Stimulated activated CD8-positive, alpha-beta memory T cell treated with anti-CD3 and anti-CD28 coated beads, Interleukin-12 subunit alpha, Interleukin-12 subunit beta, amount 100 ng/mL, for 24 hours (primary cell): Measurements from ENCODE around the gene HOXA1.

Experiments used
- DNase-seq: peaks from one replicate; pipeline ENCODE4 v3.0.0-alpha.2; 2020; ENCODE audit errors: extremely low read depth

HOXA1 gene

GRCh38 chr7:27092819-27093110 lies 3.0 kb downstream of the HOXA1 start:
- DNase-seq = no peak

DNA sequence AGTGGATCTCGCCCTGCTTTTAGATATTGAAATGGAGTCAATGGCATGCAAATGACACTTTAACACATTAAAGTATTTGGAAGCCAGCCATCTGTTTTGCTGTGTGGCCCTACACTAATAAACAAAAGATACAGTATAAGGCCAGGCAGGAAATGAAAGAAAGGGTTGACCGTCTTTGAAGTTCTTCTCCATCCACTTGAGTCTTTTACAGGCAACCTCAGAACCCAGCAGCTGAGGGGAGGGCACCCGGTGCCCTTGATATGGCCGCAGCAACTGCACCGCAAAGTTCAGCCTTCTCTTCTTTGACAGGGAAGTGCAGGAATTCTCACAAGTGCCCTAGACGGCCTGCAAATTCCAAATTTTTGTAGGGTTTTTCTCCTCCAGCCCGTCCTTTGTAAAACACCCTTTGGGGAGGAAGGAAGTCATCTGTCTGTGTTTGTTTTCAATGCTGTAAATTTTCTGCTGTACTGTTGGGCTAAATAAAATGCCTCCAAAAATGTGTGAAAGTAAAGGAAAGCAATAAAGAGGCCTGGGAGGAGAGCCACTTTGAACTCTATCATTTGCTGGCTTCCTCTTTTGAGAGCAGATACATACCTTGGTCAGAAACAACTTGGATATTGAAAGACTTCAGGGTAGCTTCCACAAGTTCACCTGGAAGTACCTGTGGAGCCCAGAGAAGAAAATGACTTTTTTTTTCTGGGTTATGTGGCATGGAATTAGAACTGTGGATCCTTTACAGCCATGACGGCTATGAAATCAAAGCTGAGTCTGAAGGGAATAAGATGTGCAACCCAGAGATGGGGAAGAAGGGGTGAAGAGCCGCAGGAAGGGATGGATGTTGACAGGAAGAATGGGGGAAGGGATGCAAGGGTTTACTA lies 3.6 kb downstream of the HOXA1 start:
- DNase-seq = no peak

DNA sequence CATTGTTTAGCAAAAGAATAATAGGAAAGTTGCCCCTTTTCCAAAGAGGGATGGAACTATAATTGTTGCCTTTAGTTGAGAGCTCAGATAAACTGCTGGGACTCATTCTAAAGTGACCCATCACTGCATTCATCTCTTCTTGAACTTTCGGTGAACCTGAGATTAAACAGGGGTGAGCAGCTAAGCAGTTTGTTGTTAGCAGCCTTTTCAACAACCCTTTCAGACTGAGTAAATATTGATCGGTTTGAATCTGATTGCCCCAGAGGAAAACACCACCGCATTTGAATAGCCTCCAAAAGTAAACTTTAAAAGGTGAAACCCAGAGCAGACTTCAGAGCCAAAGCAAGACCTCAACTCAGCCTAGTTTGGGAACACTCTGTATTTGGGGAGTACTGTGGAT lies 4.7 kb downstream of the HOXA1 start:
- DNase-seq = no peak

- DNase-seq = no peak
These were observed 7.5 kb downstream of the HOXA1 start for GRCh38 chr7:27088002-27088922.

DNA sequence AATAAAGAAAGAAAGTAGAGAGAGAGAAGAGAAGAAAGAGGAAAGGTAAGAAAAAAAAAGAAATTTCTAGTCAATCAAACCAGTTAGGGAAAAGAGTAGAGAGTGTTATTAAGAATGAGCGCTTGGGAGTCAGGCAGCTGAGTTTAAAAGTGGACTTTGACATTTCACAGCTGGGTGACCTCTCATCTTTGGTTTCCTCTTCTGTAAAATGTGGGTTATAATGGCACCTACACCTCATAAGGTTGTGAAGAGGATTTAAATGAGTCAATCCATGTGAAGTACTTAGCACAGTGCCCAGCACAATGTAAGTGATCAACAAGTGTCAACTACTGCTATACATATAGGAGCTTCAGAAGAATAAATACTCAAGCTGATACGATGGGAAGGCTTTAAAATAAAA lies 12.2 kb downstream of the HOXA1 start:
- DNase-seq = no peak

DNA sequence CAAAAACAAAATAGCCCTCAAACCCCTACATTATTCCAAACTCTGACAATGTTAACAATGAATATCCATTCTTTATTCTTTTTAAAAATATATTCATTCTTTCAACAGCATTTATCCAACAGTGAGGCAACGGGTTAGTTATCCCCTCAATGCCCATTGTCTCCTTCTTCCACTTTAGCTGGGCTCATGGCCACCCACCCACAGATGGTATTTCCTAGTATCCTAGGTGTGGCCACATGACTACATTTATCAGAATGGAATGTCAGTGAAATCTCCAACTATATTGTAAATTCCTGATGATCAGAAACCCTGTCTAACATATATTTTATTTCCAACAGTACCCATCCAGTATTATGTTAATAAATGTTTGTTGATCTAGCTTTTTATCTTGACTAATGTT lies 13.6 kb downstream of the HOXA1 start:
- no peak for DNase-seq

DNA sequence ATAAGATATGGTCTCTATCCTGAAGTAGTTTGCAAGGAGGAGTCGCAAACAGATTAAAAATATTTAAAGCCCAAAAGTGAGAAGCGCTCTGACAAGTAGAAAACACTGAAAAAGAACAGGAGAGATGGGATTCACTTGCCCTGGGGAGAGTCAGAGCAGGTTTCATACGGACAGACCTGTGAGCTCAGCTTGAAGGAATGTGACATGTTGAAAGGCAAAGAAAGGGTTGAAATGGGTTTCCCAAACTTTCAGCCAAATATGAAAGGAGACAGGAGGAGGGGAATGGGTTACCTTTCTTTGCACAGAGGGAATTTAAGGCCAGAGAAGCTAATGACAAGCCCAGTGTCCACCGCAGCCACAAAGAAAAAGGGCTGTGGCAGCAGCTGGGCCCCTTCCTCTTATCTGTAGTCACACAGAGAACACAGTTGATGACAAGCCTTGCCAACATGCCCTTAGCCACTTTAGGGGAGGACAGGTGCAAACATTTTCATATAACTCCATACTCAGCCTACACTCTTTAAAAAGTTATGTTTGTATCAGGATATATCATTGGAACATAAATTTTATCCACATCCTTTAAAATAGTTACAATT lies 14.9 kb downstream of the HOXA1 start:
- no peak for DNase-seq

GRCh38 chr7:27079234-27079975 lies 16.4 kb downstream of the HOXA1 start:
- no peak for DNase-seq

- no peak for DNase-seq
These were observed 17.1 kb downstream of the HOXA1 start for GRCh38 chr7:27078616-27079233.

GRCh38 chr7:27073076-27073475 lies 22.7 kb downstream of the HOXA1 start:
- no peak for DNase-seq

DNA sequence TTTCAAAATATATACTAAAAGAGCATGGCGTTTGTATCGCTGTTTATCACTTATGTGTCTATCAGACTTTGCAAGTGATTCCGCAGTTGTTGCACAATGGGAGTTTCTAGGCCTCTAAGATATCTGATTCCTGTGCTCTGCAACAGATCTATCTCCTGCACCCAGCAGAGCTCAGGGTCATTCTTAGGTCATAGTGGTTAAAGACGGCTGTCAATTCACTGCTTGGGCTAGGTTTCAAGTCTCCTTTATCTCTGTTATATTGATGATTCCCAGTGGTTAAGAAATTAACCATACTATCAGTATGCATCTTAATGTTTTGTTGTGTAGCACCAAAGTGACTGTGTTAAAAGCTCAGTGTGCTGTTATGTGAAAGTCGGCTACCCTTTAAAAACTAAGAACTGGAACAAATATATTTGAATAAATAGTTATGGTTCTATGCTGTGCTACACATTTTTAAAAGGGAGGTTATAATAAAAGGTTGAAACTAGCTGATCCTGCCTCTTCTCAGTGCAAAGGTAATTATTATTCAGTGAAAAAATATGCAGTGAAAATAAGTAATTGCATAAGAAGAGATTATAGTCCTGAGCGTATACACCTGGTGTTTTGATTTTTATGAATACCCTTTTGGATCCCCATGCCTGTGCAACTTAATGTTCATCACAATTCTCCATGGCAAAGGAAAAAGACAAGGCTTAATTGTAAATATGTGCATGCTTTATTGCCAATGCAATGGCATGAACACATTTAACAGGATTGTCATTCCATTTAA lies 24.0 kb downstream of the HOXA1 start:
- DNase-seq = no peak

DNA sequence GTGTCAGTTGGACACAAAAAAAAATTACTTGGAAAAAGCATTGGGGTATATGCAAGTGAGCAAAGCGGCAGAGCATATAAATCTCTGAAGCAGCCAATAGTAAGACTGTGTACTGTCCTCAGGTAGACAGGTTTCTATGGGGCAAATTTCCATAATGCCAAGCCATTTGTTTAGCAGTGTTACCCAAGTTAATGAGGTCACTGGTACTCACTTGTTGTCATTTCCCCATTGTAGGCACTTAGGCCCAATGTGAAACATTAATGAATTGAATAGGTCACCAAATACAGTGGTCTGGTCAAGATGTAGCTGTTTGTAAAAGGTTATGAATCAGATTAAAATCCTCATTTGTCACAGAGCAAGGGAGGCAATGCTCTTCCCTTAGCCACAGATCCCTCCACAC lies 27.5 kb downstream of the HOXA1 start:
- no peak for DNase-seq

GRCh38 chr7:27066148-27066547 lies 29.7 kb downstream of the HOXA1 start:
- no peak for DNase-seq

GRCh38 chr7:27065709-27066108 lies 30.1 kb downstream of the HOXA1 start:
- DNase-seq = no peak

DNA sequence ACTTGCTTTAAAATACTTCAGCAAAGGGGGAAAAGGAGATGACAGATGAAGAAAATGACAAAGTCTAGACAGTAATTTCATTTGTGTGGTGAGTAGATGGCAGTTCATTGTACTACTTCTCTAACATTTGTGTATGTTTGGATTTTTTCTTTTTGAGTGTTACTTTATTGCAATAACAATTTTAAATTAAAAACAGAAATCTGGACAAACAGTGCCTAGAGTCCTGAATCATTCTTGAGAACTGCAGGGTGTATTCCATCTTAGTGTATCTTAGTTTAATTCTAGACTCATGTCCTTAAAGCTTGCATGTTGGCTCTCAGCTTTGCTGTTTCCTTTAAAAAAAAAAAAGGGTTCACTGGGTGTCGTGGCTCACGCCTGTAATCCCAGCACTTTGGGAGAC lies 31.1 kb downstream of the HOXA1 start:
- no peak for DNase-seq

GRCh38 chr7:27064159-27064558 lies 31.6 kb downstream of the HOXA1 start:
- DNase-seq = no peak

DNA sequence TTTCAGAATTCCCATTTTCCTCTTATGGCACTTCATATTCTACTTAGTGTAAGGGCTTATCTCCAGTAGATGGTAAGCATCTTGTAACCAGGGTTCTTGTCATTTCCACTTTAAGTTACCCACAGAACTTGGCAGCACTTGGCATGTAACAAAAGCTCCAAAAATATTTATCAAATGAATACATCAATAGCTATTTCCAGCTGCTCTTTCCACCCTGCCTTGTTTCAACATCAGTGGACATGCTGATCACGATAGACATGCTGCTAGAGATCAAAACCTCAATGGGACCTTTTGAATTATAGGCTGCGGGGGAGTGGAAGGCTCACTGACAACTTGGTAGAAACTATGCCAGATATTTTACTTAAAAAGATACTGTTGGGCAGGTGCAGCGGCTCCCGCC lies 32.9 kb downstream of the HOXA1 start:
- no peak for DNase-seq

GRCh38 chr7:27053153-27053552 lies 42.6 kb downstream of the HOXA1 start:
- DNase-seq = no peak

DNA sequence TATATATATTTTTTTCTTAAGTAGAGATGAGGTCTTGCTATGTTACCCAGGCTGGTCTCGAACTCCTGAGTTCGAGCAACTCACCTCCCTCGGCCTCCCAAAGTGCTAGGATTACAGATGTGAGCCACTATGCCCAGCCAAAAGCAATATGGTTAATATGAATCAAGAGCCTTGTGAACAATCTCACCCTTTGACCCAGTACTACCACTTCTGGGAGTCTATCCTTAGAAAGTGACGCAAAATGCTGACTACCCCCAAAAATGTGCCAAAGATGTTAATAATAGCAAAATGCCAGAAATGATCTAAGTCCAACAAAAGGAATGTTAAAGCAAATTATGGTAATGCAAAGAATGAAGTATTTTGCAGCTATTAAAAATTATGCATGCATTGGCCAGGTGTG lies 44.3 kb downstream of the HOXA1 start:
- DNase-seq = no peak

DNA sequence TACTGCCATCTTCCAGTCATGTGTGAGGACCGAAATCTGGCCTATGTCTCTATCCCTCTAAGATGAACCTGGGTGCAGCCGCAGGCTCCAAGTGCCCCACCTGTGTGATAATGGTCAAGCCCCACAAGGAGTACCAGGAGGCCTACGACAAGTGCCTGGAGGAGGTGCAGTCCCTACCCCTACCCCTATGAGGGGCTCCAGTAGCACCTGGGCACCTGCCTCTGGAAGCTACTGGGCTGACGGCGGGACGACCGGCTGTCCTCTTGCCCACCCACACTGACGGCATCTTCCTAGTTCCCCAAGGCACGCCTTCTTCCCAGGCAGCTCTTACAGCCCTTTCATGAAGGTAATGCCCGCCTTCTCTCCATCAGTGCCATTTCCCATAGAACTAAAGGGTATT lies 47.4 kb downstream of the HOXA1 start:
- no peak for DNase-seq
